Measurements from ENCODE around the gene FANCC. TPM values are rescaled to one million over a fixed set of nuclear protein-coding genes. Genes with fewer than 3 reads are reported as not detected.

Gene FANCC
- total RNA-seq, 2 experiments from 2014 or later: 5.7 to 6.3 TPM

DNA sequence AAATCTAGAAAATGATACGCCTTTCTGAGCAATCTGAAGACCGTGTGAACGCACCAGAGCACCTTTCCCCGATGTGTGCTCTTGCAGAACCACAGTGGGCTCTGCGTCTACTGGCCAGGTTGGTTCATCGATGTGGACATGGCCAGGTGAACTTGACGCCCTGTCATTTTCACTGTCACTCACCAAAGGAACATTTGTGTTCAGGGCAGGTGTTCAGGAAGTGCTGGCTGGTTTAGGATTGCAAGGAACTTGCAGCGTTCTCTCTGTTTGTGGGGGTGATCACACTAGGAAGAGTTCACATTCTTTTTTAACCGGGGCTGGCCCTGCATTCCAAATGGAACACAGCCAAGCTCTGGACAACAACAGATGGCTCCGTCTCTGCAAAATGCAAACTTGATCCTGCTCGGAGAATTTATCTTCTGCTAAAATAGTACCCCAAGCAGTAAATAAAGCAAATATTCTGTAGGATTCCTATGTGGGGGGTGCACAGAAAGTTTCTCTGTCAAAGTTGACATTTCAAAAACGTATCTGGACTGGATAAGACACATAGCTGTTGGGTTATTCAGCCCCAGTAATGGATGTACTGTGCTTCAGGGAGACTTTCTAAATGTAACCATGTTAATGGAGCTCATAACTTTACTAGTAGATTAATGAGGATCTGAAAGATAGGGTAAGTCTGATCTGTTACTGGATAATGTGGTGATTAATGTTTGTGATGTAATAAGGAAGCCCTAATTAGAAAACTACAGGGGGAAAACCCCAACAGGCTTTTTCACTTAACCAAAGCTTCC is 45.7 kb upstream of the FANCC start:
- TF ChIP-seq, protein P1, sequence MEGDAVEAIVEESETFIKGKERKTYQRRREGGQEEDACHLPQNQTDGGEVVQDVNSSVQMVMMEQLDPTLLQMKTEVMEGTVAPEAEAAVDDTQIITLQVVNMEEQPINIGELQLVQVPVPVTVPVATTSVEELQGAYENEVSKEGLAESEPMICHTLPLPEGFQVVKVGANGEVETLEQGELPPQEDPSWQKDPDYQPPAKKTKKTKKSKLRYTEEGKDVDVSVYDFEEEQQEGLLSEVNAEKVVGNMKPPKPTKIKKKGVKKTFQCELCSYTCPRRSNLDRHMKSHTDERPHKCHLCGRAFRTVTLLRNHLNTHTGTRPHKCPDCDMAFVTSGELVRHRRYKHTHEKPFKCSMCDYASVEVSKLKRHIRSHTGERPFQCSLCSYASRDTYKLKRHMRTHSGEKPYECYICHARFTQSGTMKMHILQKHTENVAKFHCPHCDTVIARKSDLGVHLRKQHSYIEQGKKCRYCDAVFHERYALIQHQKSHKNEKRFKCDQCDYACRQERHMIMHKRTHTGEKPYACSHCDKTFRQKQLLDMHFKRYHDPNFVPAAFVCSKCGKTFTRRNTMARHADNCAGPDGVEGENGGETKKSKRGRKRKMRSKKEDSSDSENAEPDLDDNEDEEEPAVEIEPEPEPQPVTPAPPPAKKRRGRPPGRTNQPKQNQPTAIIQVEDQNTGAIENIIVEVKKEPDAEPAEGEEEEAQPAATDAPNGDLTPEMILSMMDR (IDR thresholded peaks at IDR 0.05): no peak
- H3K27me3 Mint-ChIP-seq: peaks cover 41% of the 10 kb centered on the region
- ATAC-seq (ENCODE audit: poor library complexity) (no peak), DNase-seq (no peak)
- ChIA-PET CTCF (no interaction called here), POLR2A (interaction anchor here (0.6 kb wide), 1 partner anchor 148 kb away, joined by 3 read pairs; no protein-coding TSS in a partner anchor)
- H3K9me3 Mint-ChIP-seq: no peaks in the 10 kb centered on the region
- H3K4me1 ChIP-seq (ENCODE audit: insufficient read depth, low read length): no peaks in the 10 kb centered on the region
- peaks cover 0 to 14% of the 10 kb centered on the region in 2 experiments for H3K27me3 ChIP-seq (ENCODE audit: control insufficient read depth in 1 of 2, insufficient read depth in 2 of 2, low read length in 2 of 2)
- H3K4me1 Mint-ChIP-seq (ENCODE audit: low read depth): no peaks in the 10 kb centered on the region
- no peak overlapping the region for H3K27ac ChIP-seq (ENCODE audit: low read depth in 1 of 2, low read length in 2 of 2)
- H3K36me3 Mint-ChIP-seq (ENCODE audit: low read depth): no peaks in the 10 kb centered on the region
- H3K36me3 ChIP-seq (ENCODE audit: insufficient read depth, low read length): no peaks in the 10 kb centered on the region
- intact Hi-C loops (cut with DNase I, micrococcal nuclease): no loop called here
- no peak overlapping the region for H3K4me3 ChIP-seq (ENCODE audit: low read length)
- H3K4me3 Mint-ChIP-seq: no peak overlapping the region
- no peak overlapping the region for H3K27ac Mint-ChIP-seq
- H3K9me3 ChIP-seq (ENCODE audit: control insufficient read depth in 1 of 2, insufficient read depth in 1 of 2, low read length in 2 of 2): no peaks in the 10 kb centered on the region

DNA sequence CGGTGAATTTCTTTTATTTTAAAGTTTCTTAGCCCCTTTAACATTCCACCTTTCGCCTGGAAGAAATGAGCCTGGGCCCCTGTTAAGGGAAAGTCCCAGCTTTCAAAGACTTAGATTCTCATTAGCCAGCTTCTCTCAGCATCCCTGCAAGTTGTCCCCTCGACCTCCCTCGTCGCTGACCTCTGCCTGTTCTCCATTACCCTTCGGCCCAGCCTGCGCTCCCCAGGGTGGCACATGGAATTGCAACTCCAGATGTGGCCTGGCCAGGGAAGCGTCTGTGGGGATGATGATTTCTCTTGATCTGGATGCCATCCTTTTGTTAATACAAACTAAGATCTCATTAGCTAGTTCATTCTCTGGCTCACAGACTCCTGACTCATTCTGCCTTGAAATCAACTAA is 43.4 kb upstream of the FANCC start:
- POLR2A ChIA-PET: no interaction called here
- peaks cover 38% of the 10 kb centered on the region for H3K27me3 Mint-ChIP-seq
- no peak for ATAC-seq (ENCODE audit: poor library complexity)

DNA sequence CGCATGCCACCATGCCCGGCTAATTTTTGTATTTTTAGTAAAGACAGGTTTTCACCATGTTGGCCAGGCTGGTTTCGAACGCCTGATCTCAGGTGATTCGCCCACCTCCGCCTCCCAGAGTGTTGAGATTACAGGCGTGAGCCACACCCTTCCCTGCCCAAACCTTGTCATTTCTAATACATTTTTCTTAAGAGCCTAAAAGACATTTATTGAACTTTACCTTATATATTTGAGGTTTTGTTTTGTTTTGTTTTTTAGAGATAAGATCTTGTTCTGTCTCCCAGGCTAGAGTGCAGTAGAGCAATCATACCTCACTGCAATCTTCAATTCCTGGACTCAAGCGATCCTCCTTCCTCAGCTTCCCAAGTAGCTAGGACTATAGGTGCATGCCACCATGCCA is 39.8 kb upstream of the FANCC start:
- Histone ChIP-seq H3K4me1 (ENCODE audit: insufficient read depth, low read length) (no peaks in the 10 kb centered on the region), H3K27me3 (ENCODE audit: control insufficient read depth in 1 of 2, insufficient read depth in 2 of 2, low read length in 2 of 2) (peaks cover 4 to 9% of the 10 kb centered on the region in 2 experiments), H3K9me3 (ENCODE audit: control insufficient read depth in 1 of 2, insufficient read depth in 1 of 2, low read length in 2 of 2) (peaks cover 0 to 3% of the 10 kb centered on the region in 2 experiments), H3K4me3 (ENCODE audit: low read length) (no peak overlapping the region), H3K27ac (ENCODE audit: low read depth in 1 of 2, low read length in 2 of 2) (no peak overlapping the region), H3K36me3 (ENCODE audit: insufficient read depth, low read length) (no peaks in the 10 kb centered on the region)
- H3K27ac Mint-ChIP-seq: no peak overlapping the region
- TF ChIP-seq, protein P1 (IDR thresholded peaks at IDR 0.05): no peak
- peaks cover 32% of the 10 kb centered on the region for H3K27me3 Mint-ChIP-seq
- DNase-seq (no peak), ATAC-seq (ENCODE audit: poor library complexity) (no peak)
- H3K4me1 Mint-ChIP-seq (ENCODE audit: low read depth): no peaks in the 10 kb centered on the region
- no peaks in the 10 kb centered on the region for H3K9me3 Mint-ChIP-seq
- no peaks in the 10 kb centered on the region for H3K36me3 Mint-ChIP-seq (ENCODE audit: low read depth)
- no peak overlapping the region for H3K4me3 Mint-ChIP-seq
- ChIA-PET POLR2A (no interaction called here), CTCF (no interaction called here)
- intact Hi-C loops (cut with DNase I, micrococcal nuclease): no loop called here

More for the DNA sequence above, 43.4 kb upstream of the FANCC start:
- intact Hi-C loops (cut with DNase I, micrococcal nuclease): no loop called here
- H3K27ac ChIP-seq (ENCODE audit: low read depth in 1 of 2, low read length in 2 of 2): no peak overlapping the region
- H3K4me1 Mint-ChIP-seq (ENCODE audit: low read depth): no peaks in the 10 kb centered on the region
- H3K36me3 ChIP-seq (ENCODE audit: insufficient read depth, low read length): no peaks in the 10 kb centered on the region
- TF ChIP-seq, protein P1 (IDR thresholded peaks at IDR 0.05): no peak
- H3K27me3 ChIP-seq (ENCODE audit: control insufficient read depth in 1 of 2, insufficient read depth in 2 of 2, low read length in 2 of 2): peaks cover 4 to 12% of the 10 kb centered on the region in 2 experiments
- CTCF ChIA-PET: no interaction called here
- no peaks in the 10 kb centered on the region for H3K4me1 ChIP-seq (ENCODE audit: insufficient read depth, low read length)
- no peaks in the 10 kb centered on the region for H3K9me3 ChIP-seq (ENCODE audit: control insufficient read depth in 1 of 2, insufficient read depth in 1 of 2, low read length in 2 of 2)
- H3K4me3 ChIP-seq (ENCODE audit: low read length): no peak overlapping the region
- no peak overlapping the region for H3K27ac Mint-ChIP-seq
- no peak for DNase-seq
- H3K36me3 Mint-ChIP-seq (ENCODE audit: low read depth): no peaks in the 10 kb centered on the region
- H3K9me3 Mint-ChIP-seq: no peaks in the 10 kb centered on the region
- H3K4me3 Mint-ChIP-seq: no peak overlapping the region
